ENCODE measurements around the gene HNF4A. TPM values are rescaled to one million over a fixed set of nuclear protein-coding genes. Genes with fewer than 3 reads are reported as not detected.

Gene HNF4A
- total and polyA plus RNA-seq, 2 of the 13 experiments (the other 11 are each of a cell fraction or from before 2014, with no cell fraction given) = 80.9 to 169 TPM

- TF ChIP-seq, protein P1, sequence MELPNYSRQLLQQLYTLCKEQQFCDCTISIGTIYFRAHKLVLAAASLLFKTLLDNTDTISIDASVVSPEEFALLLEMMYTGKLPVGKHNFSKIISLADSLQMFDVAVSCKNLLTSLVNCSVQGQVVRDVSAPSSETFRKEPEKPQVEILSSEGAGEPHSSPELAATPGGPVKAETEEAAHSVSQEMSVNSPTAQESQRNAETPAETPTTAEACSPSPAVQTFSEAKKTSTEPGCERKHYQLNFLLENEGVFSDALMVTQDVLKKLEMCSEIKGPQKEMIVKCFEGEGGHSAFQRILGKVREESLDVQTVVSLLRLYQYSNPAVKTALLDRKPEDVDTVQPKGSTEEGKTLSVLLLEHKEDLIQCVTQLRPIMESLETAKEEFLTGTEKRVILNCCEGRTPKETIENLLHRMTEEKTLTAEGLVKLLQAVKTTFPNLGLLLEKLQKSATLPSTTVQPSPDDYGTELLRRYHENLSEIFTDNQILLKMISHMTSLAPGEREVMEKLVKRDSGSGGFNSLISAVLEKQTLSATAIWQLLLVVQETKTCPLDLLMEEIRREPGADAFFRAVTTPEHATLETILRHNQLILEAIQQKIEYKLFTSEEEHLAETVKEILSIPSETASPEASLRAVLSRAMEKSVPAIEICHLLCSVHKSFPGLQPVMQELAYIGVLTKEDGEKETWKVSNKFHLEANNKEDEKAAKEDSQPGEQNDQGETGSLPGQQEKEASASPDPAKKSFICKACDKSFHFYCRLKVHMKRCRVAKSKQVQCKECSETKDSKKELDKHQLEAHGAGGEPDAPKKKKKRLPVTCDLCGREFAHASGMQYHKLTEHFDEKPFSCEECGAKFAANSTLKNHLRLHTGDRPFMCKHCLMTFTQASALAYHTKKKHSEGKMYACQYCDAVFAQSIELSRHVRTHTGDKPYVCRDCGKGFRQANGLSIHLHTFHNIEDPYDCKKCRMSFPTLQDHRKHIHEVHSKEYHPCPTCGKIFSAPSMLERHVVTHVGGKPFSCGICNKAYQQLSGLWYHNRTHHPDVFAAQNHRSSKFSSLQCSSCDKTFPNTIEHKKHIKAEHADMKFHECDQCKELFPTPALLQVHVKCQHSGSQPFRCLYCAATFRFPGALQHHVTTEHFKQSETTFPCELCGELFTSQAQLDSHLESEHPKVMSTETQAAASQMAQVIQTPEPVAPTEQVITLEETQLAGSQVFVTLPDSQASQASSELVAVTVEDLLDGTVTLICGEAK (IDR thresholded peaks at IDR 0.05) = no peak
- TF ChIP-seq, protein P1 (CRISPR knock-in tag; IDR thresholded peaks at IDR 0.05) = peak; percentile 68; the same call in 1 of the 2 replicates
- TF ChIP-seq, protein P2, sequence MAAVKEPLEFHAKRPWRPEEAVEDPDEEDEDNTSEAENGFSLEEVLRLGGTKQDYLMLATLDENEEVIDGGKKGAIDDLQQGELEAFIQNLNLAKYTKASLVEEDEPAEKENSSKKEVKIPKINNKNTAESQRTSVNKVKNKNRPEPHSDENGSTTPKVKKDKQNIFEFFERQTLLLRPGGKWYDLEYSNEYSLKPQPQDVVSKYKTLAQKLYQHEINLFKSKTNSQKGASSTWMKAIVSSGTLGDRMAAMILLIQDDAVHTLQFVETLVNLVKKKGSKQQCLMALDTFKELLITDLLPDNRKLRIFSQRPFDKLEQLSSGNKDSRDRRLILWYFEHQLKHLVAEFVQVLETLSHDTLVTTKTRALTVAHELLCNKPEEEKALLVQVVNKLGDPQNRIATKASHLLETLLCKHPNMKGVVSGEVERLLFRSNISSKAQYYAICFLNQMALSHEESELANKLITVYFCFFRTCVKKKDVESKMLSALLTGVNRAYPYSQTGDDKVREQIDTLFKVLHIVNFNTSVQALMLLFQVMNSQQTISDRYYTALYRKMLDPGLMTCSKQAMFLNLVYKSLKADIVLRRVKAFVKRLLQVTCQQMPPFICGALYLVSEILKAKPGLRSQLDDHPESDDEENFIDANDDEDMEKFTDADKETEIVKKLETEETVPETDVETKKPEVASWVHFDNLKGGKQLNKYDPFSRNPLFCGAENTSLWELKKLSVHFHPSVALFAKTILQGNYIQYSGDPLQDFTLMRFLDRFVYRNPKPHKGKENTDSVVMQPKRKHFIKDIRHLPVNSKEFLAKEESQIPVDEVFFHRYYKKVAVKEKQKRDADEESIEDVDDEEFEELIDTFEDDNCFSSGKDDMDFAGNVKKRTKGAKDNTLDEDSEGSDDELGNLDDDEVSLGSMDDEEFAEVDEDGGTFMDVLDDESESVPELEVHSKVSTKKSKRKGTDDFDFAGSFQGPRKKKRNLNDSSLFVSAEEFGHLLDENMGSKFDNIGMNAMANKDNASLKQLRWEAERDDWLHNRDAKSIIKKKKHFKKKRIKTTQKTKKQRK (IDR thresholded peaks at IDR 0.05; ENCODE audit: low read length) = no peak
- TF ChIP-seq TBL1XR1 (IDR thresholded peaks at IDR 0.05; ENCODE audit: borderline replicate concordance, low read length, partially characterized antibody) = no peak
- no peak for TF ChIP-seq ZNF354B (CRISPR knock-in tag; IDR thresholded peaks at IDR 0.05)
- TF ChIP-seq EEA1 (CRISPR knock-in tag; IDR thresholded peaks at IDR 0.05; ENCODE audit: borderline replicate concordance) = no peak; the same call in 1 of the 2 replicates
- peak; percentile 60 for TF ChIP-seq ZNF883 (CRISPR knock-in tag; IDR thresholded peaks at IDR 0.05; ENCODE audit: not compliant biosample characterization)
- TF ChIP-seq ZNF761 (CRISPR knock-in tag; conservative IDR thresholded peaks at IDR 0.05) = peak; percentile 66; the same call in 1 of the 2 replicates
- 0 out of 2 replicates have a peak, but pooled peaks have one; percentile 84 for TF ChIP-seq ZNF232 (CRISPR knock-in tag; IDR thresholded peaks at IDR 0.05; ENCODE audit: borderline replicate concordance)
- TF ChIP-seq SYNCRIP (IDR thresholded peaks at IDR 0.05; ENCODE audit: insufficient read depth, low read depth, low read length) = no peak
- peak; percentile 56 for TF ChIP-seq HDAC1 (CRISPR knock-in tag; IDR thresholded peaks at IDR 0.05)
- TF ChIP-seq ZNF234 (CRISPR knock-in tag; conservative IDR thresholded peaks at IDR 0.05) = 0 out of 2 replicates have a peak, but pooled peaks have one; percentile 48
- no peak; the same call in 1 of the 2 replicates for TF ChIP-seq ZNF124 (CRISPR knock-in tag; IDR thresholded peaks at IDR 0.05)
- TF ChIP-seq CHCHD3 (CRISPR knock-in tag; IDR thresholded peaks at IDR 0.05) = 0 out of 2 replicates have a peak, but pooled peaks have one; percentile 0
- TF ChIP-seq KLF9 (CRISPR knock-in tag; IDR thresholded peaks at IDR 0.05; ENCODE audit: low read depth) = no peak
- no peak for TF ChIP-seq NAIF1 (CRISPR knock-in tag; IDR thresholded peaks at IDR 0.05; ENCODE audit: borderline replicate concordance)
Observed at GRCh38 chr20:44402391-44403193, 47.1 kb downstream of the HNF4A start (continued).
